Fibroblast of the aortic adventitia (primary cell): Measurements from ENCODE around the gene FLAD1. TPM values are rescaled to one million over a fixed set of nuclear protein-coding genes. Genes with fewer than 3 reads are reported as not detected.
"Not testable (repeated sequence)": the region's sequence is repeated elsewhere in the genome, so short reads cannot be mapped to it uniquely, and the experiment has no call there.

ENCODE experiments used
- DNase-seq: peaks from one replicate; pipeline ENCODE4 v3.0.0-alpha.2; 2010; ENCODE audit warnings: low read depth
- H3K4me3 ChIP-seq: 2 replicates; pipeline ENCODE4 v1.5.1; 2011; ENCODE audit warnings: low read depth, mild to moderate bottlenecking, control low read depth, low read length, moderate library complexity
- CTCF ChIP-seq: IDR thresholded peaks from 2 replicates; pipeline ENCODE4 v1.5.1; 2011; ENCODE audit warnings: mild to moderate bottlenecking, low read length, control low read depth, inconsistent platforms; ENCODE audit not compliant: insufficient read depth
- total RNA-seq: library from RNA; depleted of rRNA; stranded (reverse); fragments of >200 nt; gene quantifications from 2 replicates; pipeline ENCODE4 v1.2.3, GENCODE V29; 2012; ENCODE audit warnings: low replicate concordance

FLAD1 gene
- total RNA-seq, 1 donor, result 17.7 TPM

GRCh38 chr1:154992721-154993571, 9.8 kb downstream of the FLAD1 start:
- DNase-seq, result peak; percentile 51
- peak; percentile 15 for TF ChIP-seq CTCF
- H3K4me3 ChIP-seq, result no peak overlapping the region

GRCh38 chr1:154993572-154994268, 10.6 kb downstream of the FLAD1 start, which contains the start of gene LENEP:
TSS of gene LENEP (plus strand) at chr1:154993586. CDS start at chr1:154993608, 22 bp downstream.
- TF ChIP-seq CTCF, result no peak
- no peak for DNase-seq
- no peak within 1 kb of the TSS for H3K4me3 ChIP-seq

GRCh38 chr1:154994269-154994587, 11.1 kb downstream of the FLAD1 start:
- no peak for TF ChIP-seq CTCF
- peak; percentile 20 for DNase-seq
- H3K4me3 ChIP-seq, result no peak overlapping the region

GRCh38 chr1:154994591-154994990, 11.4 kb downstream of the FLAD1 start:
- no peak overlapping the region for H3K4me3 ChIP-seq
- DNase-seq, result no peak
- no peak for TF ChIP-seq CTCF

GRCh38 chr1:154995301-154995983, 12.3 kb downstream of the FLAD1 start:
- DNase-seq, result peak; percentile 87
- peak; percentile 42 for TF ChIP-seq CTCF

GRCh38 chr1:154996966-154997701, 14.0 kb downstream of the FLAD1 start:
- no peak for TF ChIP-seq CTCF
- H3K4me3 ChIP-seq, result no peak overlapping the region
- no peak for DNase-seq

More at GRCh38 chr1:154995301-154995983, 12.3 kb downstream of the FLAD1 start:
- H3K4me3 ChIP-seq, result not testable (repeated sequence)
